ENCODE measurements around the gene ELP2. TPM values are rescaled to one million over a fixed set of nuclear protein-coding genes. Genes with fewer than 3 reads are reported as not detected.

The ELP2 gene
- total and polyA plus RNA-seq, 2 of the 8 experiments (the other 6 are each of a cell fraction or from before 2014, with no cell fraction given), result 55.8 to 165 TPM

DNA sequence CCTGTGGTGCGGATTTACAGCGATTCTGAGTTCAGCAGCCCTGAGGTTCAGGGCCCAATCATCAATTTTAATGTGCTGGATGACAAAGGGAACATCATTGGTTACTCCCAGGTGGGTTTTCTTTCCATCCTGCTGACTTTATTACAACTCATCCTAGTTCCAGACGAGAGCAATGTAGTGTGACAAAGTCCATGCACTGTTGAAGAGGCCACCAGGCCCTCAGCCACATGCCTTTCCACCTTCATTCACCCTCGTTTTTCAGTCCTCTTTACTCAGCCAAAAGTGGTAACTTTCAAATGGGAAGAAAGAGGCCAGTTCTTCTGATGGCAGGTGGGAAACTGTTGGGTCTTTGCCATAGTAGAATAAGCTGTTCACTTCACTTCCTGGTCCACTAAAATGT, 75.5 kb downstream of the ELP2 start:
- Histone ChIP-seq H2AK5ac (ENCODE audit: low read depth, low read length) (no peak overlapping the region), H2BK120ac (replicated peaks; ENCODE audit: low read depth, low read length) (no peak overlapping the region), H2BK5ac (ENCODE audit: low read depth, low read length) (no peak overlapping the region), H3K9ac (replicated peaks in 1 of 4; ENCODE audit: extremely low read depth in 1 of 4, low read depth in 3 of 4, low read length in 3 of 4) (no peak overlapping the region), H2AFZ (ENCODE audit: low read length) (no peak overlapping the region), H3K36me3 (ENCODE audit: control insufficient read depth in 2 of 4, insufficient read depth in 4 of 4, low read length in 3 of 4) (peaks cover 0 to 5% (median 0%) of the 10 kb centered on the region in 4 experiments; a peak in 3 of 8 replicates), H3K4me3 (ENCODE audit: extremely low read depth in 1 of 4, insufficient read depth in 2 of 4, low read depth in 3 of 4, low read length in 4 of 4) (no peak overlapping the region), H2BK20ac (ENCODE audit: low read length) (no peak overlapping the region), H3K27ac (ENCODE audit: low read depth, low read length) (no peak overlapping the region), H3K4me1 (replicated peaks in 1 of 4; ENCODE audit: control insufficient read depth in 3 of 4, insufficient read depth in 4 of 4, low read length in 3 of 4) (no peaks in the 10 kb centered on the region), H3K4me2 (ENCODE audit: insufficient read depth in 1 of 2, low read depth in 2 of 2, low read length in 2 of 2) (no peak overlapping the region), H3K9me3 (ENCODE audit: insufficient read depth in 2 of 2, low read depth in 1 of 2, low read length in 1 of 2) (no peaks in the 10 kb centered on the region), H4K20me1 (replicated peaks in 1 of 2; ENCODE audit: control insufficient read depth in 1 of 2, insufficient read depth in 2 of 2, low read length in 2 of 2) (peaks cover 0 to 2% of the 10 kb centered on the region in 2 experiments), H3K23me2 (ENCODE audit: low read depth, low read length) (no peaks in the 10 kb centered on the region), H2BK15ac (ENCODE audit: low read length) (no peak overlapping the region), H4K5ac (ENCODE audit: insufficient read length, low read depth, low read length) (no peak overlapping the region), H3K4ac (replicated peaks; ENCODE audit: insufficient read length, low read depth, low read length) (no peak overlapping the region), H3K79me1 (ENCODE audit: low read depth, low read length) (no peaks in the 10 kb centered on the region), H3K14ac (ENCODE audit: insufficient read length) (no peak overlapping the region), H2BK12ac (ENCODE audit: low read depth, low read length) (no peak overlapping the region), H4K8ac (ENCODE audit: extremely low read depth, insufficient read depth, low read length) (no peak overlapping the region), H3K79me2 (ENCODE audit: control insufficient read depth in 1 of 2, insufficient read depth in 2 of 2, low read length in 2 of 2) (no peaks in the 10 kb centered on the region), H4K91ac (replicated peaks; ENCODE audit: insufficient read length, low read length) (no peak overlapping the region), H3K23ac (ENCODE audit: insufficient read length) (no peak overlapping the region), H3K27me3 (replicated peaks in 1 of 4; ENCODE audit: control insufficient read depth in 3 of 4, extremely low read depth in 1 of 4, insufficient read depth in 3 of 4, low read length in 3 of 4) (no peaks in the 10 kb centered on the region), H3K18ac (ENCODE audit: extremely low read depth, low read length) (no peak overlapping the region), H3K56ac (replicated peaks; ENCODE audit: insufficient read length, low read depth, low read length) (no peak overlapping the region)
- 81% methylated on average over 4 of the region's 4 CpGs; no CpG with 5 or more reads in 1 of the 2 experiments for WGBS, 2 experiments (ENCODE audit: extremely low coverage in 1 of 2, insufficient coverage in 1 of 2, insufficient read length in 1 of 2, insufficient replicate concordance in 2 of 2, low coverage in 1 of 2, low lambda C conversion rate in 2 of 2, missing lambda C conversion rate in 1 of 2)
- ChIA-PET CTCF (ENCODE audit: partially characterized antibody) (interaction anchor here (1.1 kb wide), 1 partner anchor 80 kb away, joined by 4 read pairs; no protein-coding TSS in a partner anchor), POLR2A (ENCODE audit: partially characterized antibody) (no interaction called here)
- no peak for TF ChIP-seq KDM1A (IDR thresholded peaks at IDR 0.05; ENCODE audit: borderline replicate concordance, low read length)
- TF ChIP-seq, protein P1, sequence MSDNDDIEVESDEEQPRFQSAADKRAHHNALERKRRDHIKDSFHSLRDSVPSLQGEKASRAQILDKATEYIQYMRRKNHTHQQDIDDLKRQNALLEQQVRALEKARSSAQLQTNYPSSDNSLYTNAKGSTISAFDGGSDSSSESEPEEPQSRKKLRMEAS (IDR thresholded peaks at IDR 0.05), result no peak
- TF ChIP-seq POU5F1 (IDR thresholded peaks at IDR 0.05; ENCODE audit: low read depth, low read length), result no peak
- TF ChIP-seq SP4 (IDR thresholded peaks at IDR 0.05; ENCODE audit: low read length), result no peak
- no peak for TF ChIP-seq CREB1 (IDR thresholded peaks at IDR 0.05)
- no peak for TF ChIP-seq RFX5 (IDR thresholded peaks at IDR 0.05; ENCODE audit: borderline replicate concordance, low read depth, low read length)
- no peak for FAIRE-seq
- no peak for DNase-seq (ENCODE audit: low read depth in 1 of 2, low spot score in 2 of 2)
